Coronary artery (tissue), 2 donors: Measurements from ENCODE around the gene UQCC2.

Experiments used
- DNase-seq: peaks from one replicate; pipeline ENCODE4 v3.0.0-alpha.2; 2017; ENCODE audit warnings: low spot score
- H3K27ac ChIP-seq, 2 donors: fragments of 200-600 bp; sonication (generic); one replicate each; pipeline ENCODE4 v1.5.1; 2016 to 2019
- H3K4me3 ChIP-seq: fragments of 200-600 bp; sonication (generic); 2 replicates; pipeline ENCODE4 v1.5.1; 2016; ENCODE audit warnings: mild to moderate bottlenecking, moderate library complexity
- CTCF ChIP-seq: fragments of 200-600 bp; sonication (generic); IDR thresholded peaks from one replicate; pipeline ENCODE4 v1.5.1; 2019; ENCODE audit warnings: antibody characterized with exemption

The UQCC2 gene

GRCh38 chr6:33731751-33732282 lies 20.3 kb upstream of the UQCC2 start:
- no peak overlapping the region for H3K27ac ChIP-seq

DNA sequence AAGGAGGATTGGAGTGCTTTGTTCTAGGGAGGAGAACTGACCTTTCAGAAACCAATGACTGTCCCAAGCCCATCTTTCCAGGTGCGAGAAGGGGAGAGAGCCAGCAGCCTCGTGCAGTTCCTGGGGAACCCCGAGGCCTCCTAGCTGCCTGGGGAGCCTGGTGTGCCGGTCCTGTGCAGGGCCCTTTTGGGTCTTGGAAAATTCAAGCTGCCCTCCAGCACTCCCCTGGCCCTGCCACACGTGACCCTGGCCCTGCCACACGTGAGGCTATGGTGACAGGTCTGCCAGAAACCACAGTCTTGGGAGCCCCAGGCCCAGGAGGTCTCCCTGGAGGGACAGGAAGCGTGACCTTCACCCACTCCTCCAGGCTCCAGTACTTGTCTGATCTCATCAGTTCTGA lies 19.5 kb upstream of the UQCC2 start:
- no peak overlapping the region for H3K4me3 ChIP-seq
- DNase-seq, result no peak
- TF ChIP-seq CTCF, result no peak
- H3K27ac ChIP-seq, result no peak overlapping the region

More at GRCh38 chr6:33731751-33732282, 20.3 kb upstream of the UQCC2 start:
- no peak for DNase-seq
- no peak for TF ChIP-seq CTCF
- H3K4me3 ChIP-seq, result no peak overlapping the region

DNA sequence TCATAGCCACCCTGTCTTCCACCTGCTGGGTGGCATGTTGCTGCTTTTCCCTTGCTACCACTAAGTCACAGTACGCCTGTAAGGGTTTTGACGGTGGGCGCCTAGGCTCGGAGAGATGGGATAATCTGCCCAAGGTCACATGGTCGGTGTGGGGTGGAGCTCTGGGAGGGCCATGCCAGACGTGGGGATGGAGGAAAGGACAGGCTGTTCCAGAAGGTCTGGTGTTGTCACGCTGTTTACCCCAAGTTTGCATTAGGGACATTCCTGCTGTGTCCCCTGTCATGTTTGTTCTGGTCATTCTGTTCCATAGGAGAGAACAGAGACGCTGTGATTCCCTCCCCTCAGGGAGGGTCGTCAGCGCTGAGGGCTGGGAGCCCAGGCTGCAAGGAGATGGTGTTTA lies 19.1 kb upstream of the UQCC2 start:
- no peak overlapping the region for H3K27ac ChIP-seq
- no peak for TF ChIP-seq CTCF
- no peak overlapping the region for H3K4me3 ChIP-seq
- DNase-seq, result no peak

DNA sequence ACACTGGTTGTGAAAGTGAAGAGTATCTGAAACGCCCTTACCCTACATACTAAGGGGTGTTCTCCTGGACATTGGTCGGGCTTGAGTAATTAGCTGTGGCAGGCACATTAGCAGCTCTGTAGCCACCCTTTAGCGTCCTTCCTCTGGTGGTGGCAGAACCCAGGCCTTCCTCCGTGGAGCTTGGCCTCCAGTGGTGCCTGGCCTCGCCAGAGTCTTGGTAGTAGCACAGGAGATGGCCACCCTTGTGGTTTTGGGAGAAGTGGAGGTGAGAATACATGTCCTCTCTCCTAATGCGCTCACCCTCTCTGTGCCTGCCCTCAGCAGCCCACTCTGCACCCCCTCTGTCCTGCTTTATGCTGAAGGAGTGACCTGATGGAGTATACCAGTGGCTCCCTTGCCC lies 17.6 kb upstream of the UQCC2 start:
- Histone ChIP-seq H3K4me3 (no peak overlapping the region), H3K27ac (no peak overlapping the region)
- DNase-seq, result no peak
- no peak for TF ChIP-seq CTCF

- TF ChIP-seq CTCF, result no peak
- H3K27ac ChIP-seq, result no peak overlapping the region
- H3K4me3 ChIP-seq, result no peak overlapping the region
- DNase-seq, result no peak
Measured at GRCh38 chr6:33728438-33728837, 16.9 kb upstream of the UQCC2 start.

GRCh38 chr6:33727932-33728331 lies 16.4 kb upstream of the UQCC2 start:
- H3K27ac ChIP-seq, result no peak overlapping the region
- no peak for TF ChIP-seq CTCF
- H3K4me3 ChIP-seq, result no peak overlapping the region
- no peak for DNase-seq

DNA sequence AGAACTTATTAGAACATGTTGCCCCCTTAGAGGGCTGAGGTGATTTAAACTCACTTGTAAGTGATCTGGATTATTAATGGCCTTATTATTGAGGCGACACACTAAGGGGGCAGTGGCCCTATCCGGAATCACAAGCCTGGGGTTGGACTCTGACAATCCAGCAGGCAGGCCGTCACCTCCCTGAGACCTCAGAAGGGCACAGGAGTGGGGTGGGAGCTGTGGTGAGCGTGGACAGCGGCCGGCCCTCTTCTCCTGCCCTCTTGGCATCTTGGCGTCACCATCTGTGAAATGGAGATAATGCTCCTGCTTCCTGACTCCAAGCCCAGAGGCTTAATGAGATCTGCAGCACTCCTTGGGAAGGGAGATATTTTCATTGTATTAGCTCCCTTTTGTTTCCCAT lies 15.6 kb upstream of the UQCC2 start:
- no peak overlapping the region for H3K27ac ChIP-seq
- no peak for DNase-seq
- H3K4me3 ChIP-seq, result no peak overlapping the region
- TF ChIP-seq CTCF, result no peak
